Left forelimb (tissue), 1 donor: Measurements from ENCODE around the gene TUBD1.
"Not testable (repeated sequence)": the region's sequence is repeated elsewhere in the genome, so short reads cannot be mapped to it uniquely, and the experiment has no call there.

Experiments
- DNase-seq: peaks from one replicate; pipeline ENCODE4 v3.0.0-alpha.2; 2018; ENCODE audit warnings: low spot score

Gene TUBD1, protein sequence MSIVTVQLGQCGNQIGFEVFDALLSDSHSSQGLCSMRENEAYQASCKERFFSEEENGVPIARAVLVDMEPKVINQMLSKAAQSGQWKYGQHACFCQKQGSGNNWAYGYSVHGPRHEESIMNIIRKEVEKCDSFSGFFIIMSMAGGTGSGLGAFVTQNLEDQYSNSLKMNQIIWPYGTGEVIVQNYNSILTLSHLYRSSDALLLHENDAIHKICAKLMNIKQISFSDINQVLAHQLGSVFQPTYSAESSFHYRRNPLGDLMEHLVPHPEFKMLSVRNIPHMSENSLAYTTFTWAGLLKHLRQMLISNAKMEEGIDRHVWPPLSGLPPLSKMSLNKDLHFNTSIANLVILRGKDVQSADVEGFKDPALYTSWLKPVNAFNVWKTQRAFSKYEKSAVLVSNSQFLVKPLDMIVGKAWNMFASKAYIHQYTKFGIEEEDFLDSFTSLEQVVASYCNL

DNA sequence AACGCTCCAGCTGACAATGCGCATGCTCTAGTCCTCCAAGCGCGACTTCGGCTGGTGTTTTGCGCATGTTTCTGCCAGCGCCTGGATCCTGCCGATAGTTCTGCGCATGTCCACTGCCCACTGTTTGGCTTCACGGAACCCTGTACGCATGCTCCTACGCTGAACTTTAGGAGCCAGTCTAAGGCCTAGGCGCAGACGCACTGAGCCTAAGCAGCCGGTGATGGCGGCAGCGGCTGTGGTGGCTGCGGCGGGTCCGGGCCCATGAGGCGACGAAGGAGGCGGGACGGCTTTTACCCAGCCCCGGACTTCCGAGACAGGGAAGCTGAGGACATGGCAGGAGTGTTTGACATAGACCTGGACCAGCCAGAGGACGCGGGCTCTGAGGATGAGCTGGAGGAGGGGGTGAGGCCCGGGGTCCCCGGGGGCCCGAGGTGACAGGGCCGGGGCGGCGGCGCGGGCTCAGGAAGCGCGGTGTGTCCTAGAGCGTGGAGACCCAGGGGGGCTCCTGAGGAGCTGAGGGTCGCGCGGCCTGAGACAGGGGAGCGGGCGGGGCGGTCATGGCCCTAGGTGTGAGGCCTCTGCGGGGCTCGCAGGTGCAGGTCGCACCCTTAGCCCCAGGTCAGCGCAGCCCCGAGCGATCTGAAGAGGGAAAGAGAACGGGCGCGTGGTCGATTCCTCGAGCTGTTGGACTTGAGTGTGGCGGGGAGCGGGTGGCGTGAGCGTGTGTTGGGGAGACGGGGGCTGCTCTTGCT lies at the start of gene TUBD1, which contains the start of gene RPS6KB1:
Gene TUBD1 (minus strand): TSS at position 20 of the 752 bp plus-strand sequence. CDS start 1,941 bp downstream, outside the sequence.
Gene RPS6KB1 (plus strand): TSS at position 198 of the 752 bp plus-strand sequence. CDS start 64 bp downstream, at position 262.
- DNase-seq = peak; percentile 95

DNA sequence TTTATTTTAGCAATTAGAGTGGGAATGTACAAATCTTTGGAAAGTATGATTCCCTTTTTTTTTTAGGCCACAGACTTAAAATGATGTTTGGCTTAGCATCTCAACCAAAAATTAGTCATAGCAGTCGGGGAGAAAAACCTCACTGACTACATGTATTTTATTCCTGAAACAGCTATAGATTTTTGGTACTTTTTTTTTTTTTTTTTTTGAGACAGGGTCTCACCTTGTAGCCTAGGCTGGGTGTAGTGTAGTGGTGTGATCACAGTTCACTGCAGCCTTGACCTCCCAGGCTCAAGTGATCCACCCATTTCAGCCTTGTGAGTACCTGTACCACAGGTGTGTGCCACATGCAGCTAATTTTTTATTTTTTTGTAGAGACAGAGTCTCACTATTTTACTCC lies 48.4 kb upstream of the TUBD1 start:
- DNase-seq = no peak

DNA sequence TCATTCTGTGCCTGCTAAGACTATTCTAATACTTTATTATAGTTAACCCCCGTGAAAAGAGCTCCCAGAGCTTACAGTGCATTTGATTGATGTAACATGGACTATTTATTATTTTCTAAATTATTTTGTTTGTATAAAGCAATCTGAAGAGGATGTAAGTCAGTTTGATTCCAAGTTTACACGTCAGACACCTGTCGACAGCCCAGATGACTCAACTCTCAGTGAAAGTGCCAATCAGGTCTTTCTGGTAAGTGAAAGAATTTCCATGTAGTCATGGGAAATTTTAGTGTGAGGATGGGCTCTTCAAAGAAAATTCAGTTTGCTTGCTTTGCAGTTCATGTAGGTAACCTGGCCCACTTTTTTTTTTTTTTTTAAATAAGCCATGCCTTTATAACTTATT lies 48.0 kb upstream of the TUBD1 start:
- DNase-seq = not testable (repeated sequence)

DNA sequence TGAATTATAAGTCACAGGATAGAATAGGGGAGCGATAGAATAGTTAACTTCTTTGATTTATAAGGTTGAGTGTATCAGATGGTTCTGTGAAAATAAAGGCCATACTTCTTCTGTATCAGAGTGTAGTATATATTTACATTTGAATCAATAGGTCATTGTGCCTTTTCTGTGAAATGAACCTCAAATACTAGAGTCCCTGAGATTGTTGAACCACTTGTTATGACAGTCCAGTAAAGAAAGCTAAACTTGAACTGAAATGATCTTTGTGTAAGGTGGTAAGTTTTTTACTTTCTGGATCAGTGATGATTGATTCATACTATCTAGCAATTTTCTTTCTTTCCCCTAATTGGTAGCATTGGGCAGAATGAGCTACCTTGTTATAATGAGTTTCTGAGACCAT lies 40.6 kb upstream of the TUBD1 start:
- not testable (repeated sequence) for DNase-seq

DNA sequence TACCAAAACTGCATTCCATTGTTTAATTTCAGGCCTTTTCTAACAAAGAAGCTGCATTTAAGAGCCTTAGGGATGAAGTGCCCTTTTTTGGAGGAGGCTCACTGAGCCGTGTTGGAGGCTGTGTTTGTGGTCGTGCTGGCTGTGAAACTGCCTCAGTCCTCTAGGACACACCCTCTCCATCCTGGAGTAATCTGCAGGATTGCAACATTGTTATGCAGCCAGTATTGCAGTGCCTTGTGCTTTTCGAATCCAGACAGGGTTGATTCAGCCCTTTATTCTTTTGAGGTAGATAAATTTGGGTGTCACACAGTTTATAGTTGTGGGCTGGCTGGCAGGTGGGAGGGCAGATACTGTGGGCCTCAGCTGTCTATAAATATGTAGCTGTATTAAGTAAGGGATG lies 38.0 kb upstream of the TUBD1 start:
- not testable (repeated sequence) for DNase-seq

DNA sequence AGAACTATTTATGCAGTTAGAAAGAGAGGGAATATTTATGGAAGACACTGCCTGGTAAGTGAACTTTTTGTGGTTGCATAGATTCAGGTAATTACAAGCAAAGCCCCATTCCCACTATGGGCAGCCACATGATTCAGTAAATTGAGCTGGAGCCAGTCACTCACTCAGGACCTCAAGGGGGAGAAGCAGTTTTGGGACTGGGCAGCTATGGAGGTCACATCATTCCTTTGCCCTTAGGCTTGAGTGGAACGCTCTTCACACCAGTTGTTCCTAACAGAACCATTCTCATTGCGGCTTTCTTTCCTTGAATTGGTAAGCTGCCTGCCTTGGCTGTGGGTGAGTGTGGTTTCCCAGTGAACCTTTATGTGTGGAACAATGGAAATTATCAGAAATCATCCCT lies 37.4 kb upstream of the TUBD1 start:
- DNase-seq = not testable (repeated sequence)

DNA sequence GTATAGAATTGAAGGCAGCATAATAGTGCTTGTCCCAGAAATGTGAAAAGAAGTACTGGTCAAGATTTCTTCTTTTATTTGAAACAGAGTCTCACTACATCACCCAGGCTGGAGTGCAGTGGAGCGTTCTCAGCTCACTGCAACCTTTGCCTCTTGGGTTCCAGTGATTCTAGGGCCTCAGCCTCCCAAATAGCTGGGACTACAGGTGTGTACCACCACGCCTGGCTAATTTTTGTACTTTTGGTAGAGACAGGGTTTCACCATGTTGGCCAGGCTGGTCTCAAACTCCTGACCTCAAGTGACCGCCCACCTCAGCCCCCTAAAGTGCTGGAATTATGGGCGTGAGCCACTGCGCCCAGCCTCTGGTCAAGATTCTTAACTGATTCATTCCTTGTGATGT lies 27.9 kb upstream of the TUBD1 start:
- DNase-seq = not testable (repeated sequence)

DNA sequence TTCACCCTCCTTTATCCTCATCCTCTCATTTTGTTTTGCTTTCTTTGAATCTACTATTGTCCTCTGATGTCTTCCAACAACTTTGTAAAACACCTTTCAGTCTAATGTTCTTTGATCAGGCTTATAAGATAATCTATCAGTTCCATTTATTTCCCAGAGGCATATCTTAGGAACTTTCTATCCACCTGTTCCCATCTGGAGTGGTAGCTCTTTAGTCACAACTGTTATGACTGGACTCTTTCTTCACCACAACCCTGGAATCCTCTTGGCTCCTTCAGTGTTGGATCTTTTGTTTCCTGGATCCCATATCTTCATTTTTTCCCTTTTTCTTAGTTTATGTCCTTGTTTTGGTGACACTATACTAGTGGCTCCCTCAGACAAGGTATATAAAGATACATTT lies 23.7 kb upstream of the TUBD1 start:
- DNase-seq = no peak

DNA sequence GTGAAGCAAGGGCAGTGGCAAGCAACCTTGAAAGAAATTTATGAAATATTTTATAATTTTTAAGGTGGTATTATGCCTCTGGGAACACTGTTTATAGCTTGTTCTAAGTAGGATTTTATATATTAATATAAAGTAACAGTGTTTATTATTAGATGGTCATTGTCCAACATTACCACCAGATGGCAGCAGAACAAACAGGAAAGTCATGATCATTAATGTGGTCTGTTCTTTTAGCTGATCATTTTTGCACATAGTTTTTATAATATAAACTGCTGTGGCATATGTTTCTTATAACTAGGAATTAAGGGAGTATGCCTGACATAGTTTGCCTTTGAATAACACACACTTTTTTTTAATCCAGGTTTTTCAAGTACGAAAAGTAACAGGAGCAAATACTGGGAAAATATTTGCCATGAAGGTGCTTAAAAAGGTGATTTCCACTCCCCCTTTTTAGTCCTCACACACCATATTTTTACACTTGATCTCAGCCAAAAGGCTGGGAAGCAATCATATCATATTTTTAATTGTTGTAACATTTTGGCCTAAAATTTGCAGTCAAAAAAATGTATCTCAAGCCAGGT lies 21.6 kb upstream of the TUBD1 start:
- no peak for DNase-seq

DNA sequence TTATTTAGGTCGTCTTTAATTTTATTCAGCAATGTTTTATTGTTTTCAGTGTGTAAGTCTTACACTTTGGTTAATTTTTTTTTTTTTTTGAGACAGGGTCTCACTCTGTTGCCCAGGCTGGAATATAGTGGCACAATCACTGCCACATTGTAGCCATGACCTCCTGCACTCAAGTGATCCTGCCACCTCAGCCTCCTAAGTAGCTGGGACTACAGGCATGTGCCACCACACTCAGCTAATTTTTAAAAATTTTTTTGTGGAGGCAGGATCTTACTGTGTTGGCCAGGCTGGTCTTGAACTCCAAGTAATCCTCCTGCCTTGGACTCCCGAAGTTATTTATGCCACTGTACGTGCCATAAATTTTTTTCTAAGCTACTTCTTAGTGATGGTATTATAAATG lies 14.7 kb upstream of the TUBD1 start:
- DNase-seq = no peak

DNA sequence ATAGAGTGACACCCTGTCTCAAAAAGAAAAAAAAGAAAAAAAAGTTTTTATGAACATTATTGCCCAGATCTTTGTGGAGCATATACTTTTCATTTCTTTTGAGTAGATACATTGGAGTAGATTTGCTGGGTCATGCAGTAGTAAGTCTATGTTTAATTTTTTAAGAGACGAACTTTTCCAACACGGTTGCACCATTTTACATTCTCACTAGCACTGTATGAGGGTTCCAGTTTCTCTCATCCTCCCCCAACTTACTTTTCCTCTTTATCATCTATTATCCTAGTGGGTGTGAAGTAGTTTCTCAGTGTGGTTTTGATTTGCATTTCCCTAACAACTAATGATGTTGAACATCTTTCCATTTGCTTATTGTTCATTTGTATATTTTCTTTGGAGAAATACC lies 10.7 kb upstream of the TUBD1 start:
- DNase-seq = no peak

DNA sequence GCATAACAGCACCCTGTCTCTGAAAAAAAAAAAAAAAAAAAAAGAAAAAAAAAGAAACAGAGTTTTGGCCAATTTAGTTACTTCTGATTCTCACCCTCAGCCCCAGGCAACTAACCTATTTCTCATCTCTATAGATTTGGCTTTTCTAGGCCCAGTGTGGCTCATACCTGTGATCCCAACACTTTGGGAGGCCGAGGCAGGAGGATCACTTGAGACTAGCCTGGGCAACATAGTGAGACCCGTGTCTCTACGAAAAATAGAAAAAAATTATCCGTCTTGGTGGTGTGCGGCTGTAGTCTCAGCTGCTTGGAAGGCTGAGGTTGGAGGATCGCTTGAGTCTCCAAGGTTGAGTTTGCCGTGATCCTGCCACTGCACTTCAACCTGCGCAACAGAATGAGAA lies 8.9 kb upstream of the TUBD1 start:
- DNase-seq = no peak

DNA sequence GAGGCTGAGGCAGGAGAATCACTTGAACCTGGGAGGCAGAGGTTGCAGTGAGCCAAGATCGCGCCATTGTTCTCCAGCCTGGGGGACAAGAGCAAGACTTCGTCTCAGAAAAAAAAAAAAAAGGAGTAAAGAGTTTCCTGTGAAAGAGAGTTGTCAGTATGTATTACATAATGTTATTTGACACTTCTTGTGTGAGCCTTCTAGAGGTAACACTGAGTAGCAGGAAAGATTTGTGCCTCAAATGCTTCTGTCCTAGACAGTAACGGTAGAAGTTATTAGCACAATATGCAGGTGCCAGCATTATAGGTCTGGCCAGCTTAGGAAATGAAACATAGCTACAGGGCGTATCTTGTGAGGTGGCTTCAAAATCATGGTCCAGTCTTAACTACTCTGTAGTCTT lies 6.4 kb upstream of the TUBD1 start:
- DNase-seq = no peak

DNA sequence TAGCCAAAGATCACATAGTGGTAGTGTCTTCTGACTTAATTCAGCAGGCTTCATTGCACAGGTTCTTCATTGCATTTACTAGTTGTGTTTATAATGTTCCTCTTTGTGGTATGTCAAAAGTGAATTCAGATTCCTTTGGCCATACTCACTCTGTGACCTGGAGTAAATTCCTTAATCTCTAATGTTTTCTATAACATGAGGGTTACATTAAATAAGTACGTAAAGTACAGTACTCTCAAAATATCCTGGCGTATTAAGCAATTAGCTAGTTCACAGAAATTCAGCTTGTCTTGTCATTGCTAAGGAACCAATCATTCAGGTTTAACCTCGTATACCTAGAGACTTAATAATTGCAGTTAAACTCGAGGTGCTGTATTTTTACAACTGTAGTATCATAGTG lies 4.3 kb upstream of the TUBD1 start:
- no peak for DNase-seq

DNA sequence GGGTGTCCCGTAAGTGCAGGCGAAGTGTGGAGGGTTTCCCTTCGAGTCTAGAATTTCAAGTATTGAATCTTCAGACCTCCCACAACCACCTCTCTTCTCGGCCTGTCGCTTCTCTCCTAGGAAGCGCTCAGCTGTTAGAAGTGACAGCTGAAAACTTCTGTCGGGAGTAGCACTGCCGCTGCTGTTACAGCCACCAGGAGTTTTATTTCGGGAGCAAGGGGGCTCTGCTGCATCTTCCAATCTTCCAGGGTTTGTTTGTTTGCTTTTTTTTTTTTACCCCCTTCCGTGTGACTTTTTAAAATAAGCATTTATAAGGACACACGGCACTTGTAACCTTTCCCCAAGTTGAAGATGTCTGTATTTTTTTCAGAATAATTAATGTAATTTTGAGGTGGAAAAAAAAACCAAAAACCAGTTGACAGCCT lies 945 bp upstream of the TUBD1 start:
- no peak for DNase-seq

DNA sequence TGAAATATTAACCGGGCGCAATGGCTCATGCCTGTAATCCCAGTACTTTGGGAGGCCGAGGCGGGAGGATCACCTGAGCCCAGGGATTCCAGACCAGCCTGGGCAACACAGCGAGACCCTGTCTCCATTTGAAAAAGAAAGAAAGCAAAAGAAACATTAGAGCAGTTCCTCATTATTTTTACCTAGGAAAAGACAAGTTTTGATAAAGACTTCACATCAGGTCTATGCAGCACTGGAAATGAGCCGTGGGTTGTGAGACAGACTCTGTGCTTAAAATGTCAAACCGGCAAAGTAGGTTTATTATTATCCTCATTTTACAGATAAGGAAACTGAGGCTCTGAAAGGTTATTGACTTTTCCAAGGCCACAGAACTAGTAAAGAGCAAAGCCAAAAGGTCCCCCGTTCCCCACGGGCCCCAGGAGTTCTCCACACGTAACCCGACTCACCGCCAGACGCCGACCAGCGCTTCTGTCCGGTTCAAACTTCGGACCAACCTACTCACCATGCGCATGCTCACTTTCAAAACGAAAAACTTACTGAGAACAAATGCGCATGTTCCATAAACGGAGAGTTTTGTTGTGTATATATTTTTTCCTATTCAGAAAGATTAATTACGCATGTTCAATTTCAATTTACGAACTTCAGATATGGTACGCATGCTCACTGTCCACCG lies 356 bp downstream of the TUBD1 start:
- no peak for DNase-seq

DNA sequence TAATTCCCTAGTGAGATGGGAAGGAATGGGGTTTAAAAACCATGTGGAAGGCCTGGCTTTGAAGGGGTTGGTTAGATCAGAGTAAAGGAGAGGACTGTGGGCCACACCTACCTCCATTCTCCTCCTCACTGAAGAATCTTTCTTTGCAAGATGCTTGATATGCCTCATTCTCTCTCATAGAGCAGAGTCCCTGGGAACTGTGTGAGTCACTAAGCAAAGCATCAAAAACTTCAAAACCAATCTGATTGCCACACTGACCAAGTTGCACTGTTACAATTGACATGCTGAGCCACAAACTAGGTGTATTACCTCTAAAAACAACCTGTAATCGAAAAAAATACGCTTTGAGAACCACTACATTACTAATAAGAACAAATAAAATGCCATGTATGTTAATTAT lies 2.0 kb downstream of the TUBD1 start:
- no peak for DNase-seq

DNA sequence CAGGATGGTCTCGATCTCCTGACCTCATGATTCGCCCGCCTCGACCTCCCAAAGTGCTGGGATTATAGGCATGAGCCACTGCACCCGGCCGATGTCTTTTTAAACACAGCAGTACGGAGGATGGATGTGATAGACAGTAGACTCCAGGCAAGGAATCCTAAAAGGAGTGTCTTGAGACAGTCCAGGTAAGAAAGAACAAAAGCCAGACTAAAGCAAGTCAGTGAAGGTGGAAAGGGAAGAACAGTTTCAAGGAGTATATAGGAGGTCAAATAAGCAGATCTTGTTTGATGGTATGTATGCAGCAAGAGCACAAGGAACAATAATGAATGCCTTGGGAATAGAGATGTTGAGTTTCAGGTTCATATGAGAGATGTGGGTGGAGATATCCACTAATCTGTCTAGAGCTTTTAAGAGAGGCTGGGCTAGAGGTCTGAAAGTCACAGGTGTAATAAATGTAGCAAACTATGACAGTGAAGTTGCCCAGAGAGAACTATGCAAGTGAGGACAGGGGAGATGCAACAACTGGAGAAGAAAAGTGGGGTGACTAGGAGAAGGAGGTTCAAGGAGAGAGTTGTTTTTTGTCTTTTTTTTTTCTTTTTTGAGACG lies 4.5 kb downstream of the TUBD1 start:
- DNase-seq = no peak

DNA sequence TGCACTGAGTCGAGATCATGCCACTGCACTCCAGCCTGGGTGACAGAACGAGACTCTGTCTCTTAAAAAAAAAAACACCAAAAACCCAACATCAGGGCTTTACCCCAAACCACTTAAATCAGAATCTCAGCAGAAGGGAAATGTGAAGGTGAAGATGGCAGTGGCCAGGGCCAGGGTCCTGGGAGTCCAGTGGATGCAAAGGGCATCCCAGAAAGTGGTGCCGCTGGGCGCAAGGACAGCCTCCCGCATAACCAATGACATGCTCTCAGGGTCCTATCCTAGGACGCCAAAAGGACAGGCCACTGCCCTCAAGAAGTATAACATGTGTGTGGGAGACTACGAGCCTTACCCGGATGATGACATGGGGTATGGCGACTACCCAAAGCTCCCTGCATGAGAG lies 7.9 kb downstream of the TUBD1 start:
- DNase-seq = no peak

DNA sequence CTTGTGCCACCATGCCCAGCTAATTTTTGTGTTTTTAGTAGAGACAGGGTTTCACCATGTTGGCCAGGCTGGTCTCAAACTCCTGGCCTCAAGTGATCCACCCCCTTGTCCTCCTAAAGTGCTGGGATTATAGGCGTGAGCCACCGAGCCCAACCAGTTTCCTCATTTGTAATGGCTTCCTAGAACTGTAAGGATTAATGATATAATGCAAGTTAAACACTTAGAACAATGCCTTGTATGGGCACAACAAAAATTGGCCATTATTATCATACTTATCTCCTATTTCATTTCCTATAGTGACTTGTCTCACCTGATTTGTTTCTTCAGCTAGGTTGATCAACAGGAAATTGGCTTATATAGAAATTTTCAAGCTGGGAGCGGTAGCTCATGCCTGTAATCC lies 14.1 kb downstream of the TUBD1 start:
- no peak for DNase-seq

DNA sequence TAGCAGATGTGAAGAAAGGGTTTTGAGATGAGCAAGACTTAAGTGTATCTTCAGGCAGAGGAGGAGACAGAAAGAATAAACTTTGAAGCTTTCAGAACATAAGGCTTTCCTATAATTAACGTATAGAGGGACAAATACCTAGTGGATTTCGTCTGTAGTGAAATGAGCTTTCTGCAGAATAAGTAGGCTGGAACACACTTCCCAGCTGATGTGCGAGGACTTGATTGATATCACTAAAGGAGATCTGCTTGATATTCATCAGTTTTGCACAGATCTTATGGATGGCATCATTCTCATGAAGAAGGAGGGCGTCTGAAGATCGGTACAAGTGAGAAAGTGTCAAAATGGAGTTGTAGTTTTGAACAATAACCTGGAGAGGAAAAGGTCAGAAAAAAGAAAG lies 14.8 kb downstream of the TUBD1 start:
- DNase-seq = no peak

DNA sequence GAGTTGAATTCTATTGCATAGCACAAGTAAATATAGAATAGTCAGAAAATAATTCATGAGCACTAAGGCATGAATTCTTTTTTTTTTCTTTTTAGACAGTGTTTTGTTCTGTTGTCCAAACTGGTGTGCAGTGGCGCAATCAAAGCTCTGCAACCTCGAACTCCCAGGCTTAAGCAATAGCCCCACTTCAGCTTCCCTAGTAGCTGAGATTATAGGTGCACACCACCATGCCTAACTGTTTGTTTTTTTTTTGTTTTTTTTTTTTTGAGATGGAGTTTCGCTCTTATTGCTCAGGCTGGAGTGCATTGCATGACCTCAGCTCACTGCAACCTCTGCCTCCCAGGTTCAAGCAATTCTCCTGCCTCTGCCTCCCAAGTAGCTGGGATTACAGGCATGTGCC lies 16.6 kb downstream of the TUBD1 start:
- DNase-seq = no peak
